ENCODE data around the gene IL13.
"Not testable (repeated sequence)": the region's sequence is repeated elsewhere in the genome, so short reads cannot be mapped to it uniquely, and the experiment has no call there.

Gene IL13

GRCh38 chr5:132657676-132658380, at the start of gene IL13:
TSS of gene IL13 (plus strand) at chr5:132658173. CDS start at chr5:132658187, 14 bp downstream.
- DNase-seq, result no peak

GRCh38 chr5:132611965-132612364, 46.0 kb upstream of the IL13 start:
- no peak for DNase-seq

- DNase-seq, result no peak
These were observed 45.1 kb upstream of the IL13 start for GRCh38 chr5:132612846-132613245.

- no peak for DNase-seq
These were observed 36.3 kb upstream of the IL13 start for GRCh38 chr5:132621699-132622098.

GRCh38 chr5:132622608-132623007, 35.4 kb upstream of the IL13 start:
- DNase-seq, result no peak

- DNase-seq, result no peak
These were observed 30.5 kb upstream of the IL13 start for GRCh38 chr5:132627470-132627869.

- DNase-seq, result no peak
These were observed 29.2 kb upstream of the IL13 start for GRCh38 chr5:132628814-132629213.

- no peak for DNase-seq
These were observed 28.6 kb upstream of the IL13 start for GRCh38 chr5:132629230-132629944.

GRCh38 chr5:132633587-132633986, 24.4 kb upstream of the IL13 start:
- not testable (repeated sequence) for DNase-seq

GRCh38 chr5:132635873-132636272, 22.1 kb upstream of the IL13 start:
- DNase-seq, result no peak

- no peak for DNase-seq
These were observed 20.7 kb upstream of the IL13 start for GRCh38 chr5:132637241-132637640.

- no peak for DNase-seq
These were observed 18.3 kb upstream of the IL13 start for GRCh38 chr5:132639706-132640130.

GRCh38 chr5:132640613-132641012, 17.4 kb upstream of the IL13 start:
- DNase-seq, result no peak

- DNase-seq, result no peak
These were observed 16.7 kb upstream of the IL13 start for GRCh38 chr5:132641241-132641723.

GRCh38 chr5:132641841-132642240, 16.1 kb upstream of the IL13 start:
- no peak for DNase-seq

GRCh38 chr5:132644177-132644576, 13.8 kb upstream of the IL13 start:
- DNase-seq, result no peak

GRCh38 chr5:132646583-132647266, 11.2 kb upstream of the IL13 start:
- no peak for DNase-seq

GRCh38 chr5:132647473-132647872, 10.5 kb upstream of the IL13 start:
- no peak for DNase-seq

- no peak for DNase-seq
These were observed 9.6 kb upstream of the IL13 start for GRCh38 chr5:132648355-132648754.

- DNase-seq, result no peak
These were observed 6.0 kb upstream of the IL13 start for GRCh38 chr5:132651838-132652469.

GRCh38 chr5:132653716-132654115, 4.3 kb upstream of the IL13 start:
- DNase-seq, result no peak

- no peak for DNase-seq
These were observed 1.9 kb upstream of the IL13 start for GRCh38 chr5:132655821-132656773.

All from NCI-H2107 (cell line).